Stomach (tissue), 9 donors: Measurements from ENCODE around the gene ZNRF4. TPM values are rescaled to one million over a fixed set of nuclear protein-coding genes. Genes with fewer than 3 reads are reported as not detected.

Source experiments
- DNase-seq, 2 donors: peaks; one replicate each; pipeline versions ENCODE4 v3.0.0 to v3.0.0-alpha.2; 2013 to 2019
- H3K27ac ChIP-seq, 5 donors: fragments of 200-600 bp in 4 of 5; sonication (generic) in 4 of 5; one replicate each; pipeline ENCODE4 v1.5.1; 2013 to 2019; ENCODE audit warnings: mild to moderate bottlenecking in 1 of 5, moderate library complexity in 1 of 5
- H3K27me3 ChIP-seq, 3 donors: fragments of 200-600 bp; sonication (generic); one replicate each; pipeline ENCODE4 v1.5.1; 2017 to 2019; ENCODE audit warnings: mixed run types in 1 of 3
- H3K36me3 ChIP-seq, 4 donors: fragments of 200-600 bp; sonication (generic); 1 replicate in 3 of 4; 2 replicates in 1 of 4; pipeline ENCODE4 v1.5.1; 2016 to 2019
- H3K4me1 ChIP-seq, 4 donors: fragments of 200-600 bp; sonication (generic); one replicate each; pipeline ENCODE4 v1.5.1; 2016 to 2019
- H3K4me3 ChIP-seq, 4 donors: fragments of 200-600 bp; sonication (generic) in 3 of 4; one replicate each; pipeline ENCODE4 v1.5.1; 2016 to 2019; ENCODE audit warnings: mild to moderate bottlenecking in 1 of 4
- H3K9me3 ChIP-seq, 4 donors: fragments of 200-600 bp; sonication (generic); one replicate each; pipeline ENCODE4 v1.5.1; 2016 to 2019
- CTCF ChIP-seq, 7 experiments: fragments of 450-650 bp in 4 of 7; fragments of 200-600 bp in 3 of 7; sonication (generic) in 3 of 7; IDR thresholded peaks; one replicate each; pipeline ENCODE4 v1.5.1; 2016 to 2019; ENCODE audit warnings: antibody characterized with exemption in 7 of 7, control low read depth in 2 of 7, mild to moderate bottlenecking in 1 of 7
- EP300 ChIP-seq: sonication (generic); formaldehyde crosslinking; IDR thresholded peaks from one replicate; pipeline ENCODE4 v1.6.1; 2017; ENCODE audit warnings: antibody characterized with exemption
- POLR2A ChIP-seq, 4 donors: fragments of 450-650 bp; IDR thresholded peaks; one replicate each; pipeline ENCODE4 v1.6.1; 2016; ENCODE audit warnings: antibody characterized with exemption in 4 of 4, control low read depth in 2 of 4, mild to moderate bottlenecking in 1 of 4, moderate library complexity in 1 of 4
- POLR2AphosphoS5 ChIP-seq, 3 donors: sonication (generic); formaldehyde crosslinking; IDR thresholded peaks; one replicate each; pipeline ENCODE4 v1.6.1; 2016; ENCODE audit warnings: antibody characterized with exemption in 3 of 3
- WGBS, 5 donors: extraction: QIAGEN DNeasy Blood & Tissue Kit in 3 of 5; methylation state at CpG; one replicate each; pipeline versions ENCODE4 v1.1.5 to v1.1.7; 2013 to 2018; 5-methylcytosine and 5-hydroxymethylcytosine counted together
- intact Hi-C: fragments of 100-400 bp; cut with DNase I; formaldehyde crosslinking; loops from one replicate; pipeline ENCODE4 v1.15.1; 2023; ENCODE audit warnings: low total_unique reads
- polyA plus RNA-seq, 3 donors: library from polyadenylated mRNA; stranded (reverse); fragments of 200-250 nt; gene quantifications; one replicate each; pipeline ENCODE4 v1.2.3, GENCODE V29; 2013
- total RNA-seq, 5 donors: library from RNA; depleted of rRNA; stranded (reverse); fragments of >200 nt; gene quantifications; one replicate each; pipeline versions ENCODE4 v1.1.0 to v1.2.3, GENCODE V29; 2014 to 2016
- donor health status: healthy with polysubstance abuse.
- donor health status: Bipolar disorder and iron deficiency.
- donor health status: healthy.

ZNRF4 gene
- total and polyA plus RNA-seq, 8 donors: not detected

GRCh38 chr19:5466072-5466471, 10.9 kb downstream of the ZNRF4 start:
- Histone ChIP-seq H3K4me1 (peaks cover 0 to 17% (median 6%) of the 10 kb centered on the region in 4 donors), H3K27me3 (no peaks in the 10 kb centered on the region), H3K36me3 (no peaks in the 10 kb centered on the region), H3K9me3 (no peaks in the 10 kb centered on the region), H3K4me3 (no peak overlapping the region), H3K27ac (no peak overlapping the region)
- 71 to 81% (median 77%) methylated on average over 7 of the region's 7 CpGs for WGBS, 5 donors
- intact Hi-C loops: no loop called here
- DNase-seq: peak in 1 of 2 donors; percentile 46
- no peak for TF ChIP-seq POLR2AphosphoS5 (IDR thresholded peaks at IDR 0.05)
- TF ChIP-seq EP300: no peak
- TF ChIP-seq CTCF (IDR thresholded peaks at IDR 0.05): no peak
- TF ChIP-seq POLR2A (IDR thresholded peaks at IDR 0.05): no peak

DNA sequence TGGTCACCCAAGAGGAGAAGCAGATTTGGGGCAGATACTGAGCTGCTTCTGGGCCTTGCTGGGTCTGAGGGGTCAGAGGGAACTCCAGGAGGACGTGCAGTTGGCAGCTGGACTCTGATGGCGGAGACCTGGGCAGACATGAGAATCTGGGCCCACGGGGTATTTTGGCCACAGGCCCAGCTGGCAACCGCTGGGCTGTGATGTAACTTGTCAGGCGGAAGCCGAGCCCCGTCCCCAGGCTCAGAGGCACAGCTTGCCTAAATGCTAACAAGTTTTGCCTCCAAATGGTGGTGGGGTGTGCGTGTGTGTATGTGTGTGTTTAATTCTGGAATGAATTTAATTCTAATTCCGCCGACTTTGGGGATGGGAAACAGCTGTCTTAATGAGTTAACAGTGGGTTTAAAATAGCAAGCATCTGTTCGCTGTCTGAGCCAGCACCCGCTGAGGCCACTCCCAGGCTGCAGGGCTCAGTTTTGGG, 11.6 kb downstream of the ZNRF4 start:
- H3K36me3 ChIP-seq: no peaks in the 10 kb centered on the region
- peaks cover 0 to 17% (median 6%) of the 10 kb centered on the region in 4 donors for H3K4me1 ChIP-seq
- no peaks in the 10 kb centered on the region for H3K9me3 ChIP-seq
- DNase-seq: peak in 1 of 2 donors; percentile 72
- TF ChIP-seq POLR2AphosphoS5 (IDR thresholded peaks at IDR 0.05): no peak
- TF ChIP-seq EP300: no peak
- TF ChIP-seq POLR2A (IDR thresholded peaks at IDR 0.05): no peak
- no peak for TF ChIP-seq CTCF (IDR thresholded peaks at IDR 0.05)
- H3K27me3 ChIP-seq: no peaks in the 10 kb centered on the region
- H3K4me3 ChIP-seq: no peak overlapping the region
- intact Hi-C loops: no loop called here
- WGBS, 5 donors: 29 to 53% (median 51%) methylated on average over 11 to 12 of the region's 12 CpGs
- H3K27ac ChIP-seq: no peak overlapping the region

GRCh38 chr19:5470264-5470671, 15.1 kb downstream of the ZNRF4 start:
- peaks cover 0 to 17% (median 6%) of the 10 kb centered on the region in 4 donors for H3K4me1 ChIP-seq
- TF ChIP-seq POLR2AphosphoS5 (IDR thresholded peaks at IDR 0.05): no peak
- TF ChIP-seq CTCF (IDR thresholded peaks at IDR 0.05): no peak
- no peak for TF ChIP-seq POLR2A (IDR thresholded peaks at IDR 0.05)
- TF ChIP-seq EP300: no peak
- peaks cover 0 to 24% (median 0%) of the 10 kb centered on the region in 3 donors for H3K27me3 ChIP-seq
- H3K4me3 ChIP-seq: no peak overlapping the region
- no peaks in the 10 kb centered on the region for H3K36me3 ChIP-seq
- peak; percentile 26 to 89 for DNase-seq
- WGBS, 5 donors: 13 to 36% (median 25%) methylated on average over 12 of the region's 12 CpGs
- intact Hi-C loops: no loop called here
- no peak overlapping the region for H3K27ac ChIP-seq
- no peaks in the 10 kb centered on the region for H3K9me3 ChIP-seq

DNA sequence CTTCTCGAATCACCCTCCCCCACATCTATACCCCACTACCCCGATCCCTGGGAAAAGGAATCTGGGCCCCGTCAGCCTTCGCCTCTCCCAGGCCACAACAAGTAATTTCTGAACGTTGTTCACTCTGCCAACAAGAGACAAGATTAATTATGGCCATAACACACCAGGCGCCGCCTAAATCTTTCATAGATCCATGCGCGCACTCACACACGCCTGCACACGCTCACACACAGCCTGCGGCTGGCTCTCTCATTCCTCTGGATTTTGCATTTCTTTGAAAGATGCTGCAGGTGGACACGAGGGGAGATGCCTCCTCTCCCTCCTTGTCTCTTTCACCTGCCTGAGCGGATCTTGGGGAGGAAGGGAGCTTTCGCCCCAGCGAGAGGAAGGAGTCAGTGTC, 17.1 kb downstream of the ZNRF4 start:
- WGBS, 5 donors: 74 to 88% (median 77%) methylated on average over 16 of the region's 16 CpGs
- H3K36me3 ChIP-seq: no peaks in the 10 kb centered on the region
- DNase-seq: peak in 1 of 2 donors; percentile 63
- no peaks in the 10 kb centered on the region for H3K9me3 ChIP-seq
- H3K27me3 ChIP-seq: peaks cover 0 to 24% (median 0%) of the 10 kb centered on the region in 3 donors
- TF ChIP-seq CTCF (IDR thresholded peaks at IDR 0.05) (no peak), POLR2A (IDR thresholded peaks at IDR 0.05) (no peak)
- H3K4me3 ChIP-seq: no peak overlapping the region
- peaks cover 0 to 12% (median 3%) of the 10 kb centered on the region in 4 donors for H3K4me1 ChIP-seq
- H3K27ac ChIP-seq: no peak overlapping the region
- intact Hi-C loops: no loop called here
